HG03565 (cell line): Measurements from ENCODE around the gene ZNF335.

ENCODE experiments used
- ATAC-seq: cut with Tn5 transposase; IDR thresholded peaks from one replicate; pipeline ENCODE4 v1.9.1; 2021; ENCODE audit warnings: mild to moderate bottlenecking, moderate library complexity; ENCODE audit not compliant: unreplicated experiment

Gene ZNF335

GRCh38 chr20:45971675-45972499 is at the start of gene ZNF335:
Gene ZNF335, minus strand, starts transcription at chr20:45972203. Its CDS starts 793 bp downstream, at chr20:45971410.
- ATAC-seq: peak; percentile 67

- ATAC-seq: no peak
Measured at GRCh38 chr20:46020555-46020954, 48.6 kb upstream of the ZNF335 start.

- ATAC-seq: no peak
Measured at GRCh38 chr20:46018611-46019010, 46.6 kb upstream of the ZNF335 start.

- no peak for ATAC-seq
Measured at GRCh38 chr20:46018112-46018511, 46.1 kb upstream of the ZNF335 start.

GRCh38 chr20:46017272-46017671 is 45.3 kb upstream of the ZNF335 start:
- no peak for ATAC-seq

- ATAC-seq: no peak
Measured at GRCh38 chr20:46014517-46015396, 42.8 kb upstream of the ZNF335 start.

GRCh38 chr20:46013829-46014516 is 42.0 kb upstream of the ZNF335 start:
- no peak for ATAC-seq

GRCh38 chr20:46013322-46013828 is 41.4 kb upstream of the ZNF335 start:
- ATAC-seq: no peak

- no peak for ATAC-seq
Measured at GRCh38 chr20:46012921-46013320, 40.9 kb upstream of the ZNF335 start.

- ATAC-seq: no peak
Measured at GRCh38 chr20:46011631-46012482, 39.9 kb upstream of the ZNF335 start.

GRCh38 chr20:46010491-46011391 is 38.7 kb upstream of the ZNF335 start:
- no peak for ATAC-seq

- ATAC-seq: no peak
Measured at GRCh38 chr20:46009816-46010215, 37.8 kb upstream of the ZNF335 start.

GRCh38 chr20:46007671-46008070 is 35.7 kb upstream of the ZNF335 start:
- ATAC-seq: no peak

- ATAC-seq: no peak
Measured at GRCh38 chr20:46006964-46007363, 35.0 kb upstream of the ZNF335 start.

- no peak for ATAC-seq
Measured at GRCh38 chr20:46006022-46006705, 34.2 kb upstream of the ZNF335 start.

GRCh38 chr20:46004889-46005473 is 33.0 kb upstream of the ZNF335 start:
- no peak for ATAC-seq

- no peak for ATAC-seq
Measured at GRCh38 chr20:46004187-46004586, 32.2 kb upstream of the ZNF335 start.

- ATAC-seq: no peak
Measured at GRCh38 chr20:46002008-46002407, 30.0 kb upstream of the ZNF335 start.
